ENCODE measurements around the gene COX14.
A peak's percentile ranks its signal among the peaks of the same experiment; 100 is the strongest.
"Not testable (repeated sequence)": the region's sequence is repeated elsewhere in the genome, so short reads cannot be mapped to it uniquely, and the experiment has no call there.

The COX14 gene

GRCh38 chr12:50077099-50077498, 34.9 kb upstream of the COX14 start:
- TF ChIP-seq, protein P1, sequence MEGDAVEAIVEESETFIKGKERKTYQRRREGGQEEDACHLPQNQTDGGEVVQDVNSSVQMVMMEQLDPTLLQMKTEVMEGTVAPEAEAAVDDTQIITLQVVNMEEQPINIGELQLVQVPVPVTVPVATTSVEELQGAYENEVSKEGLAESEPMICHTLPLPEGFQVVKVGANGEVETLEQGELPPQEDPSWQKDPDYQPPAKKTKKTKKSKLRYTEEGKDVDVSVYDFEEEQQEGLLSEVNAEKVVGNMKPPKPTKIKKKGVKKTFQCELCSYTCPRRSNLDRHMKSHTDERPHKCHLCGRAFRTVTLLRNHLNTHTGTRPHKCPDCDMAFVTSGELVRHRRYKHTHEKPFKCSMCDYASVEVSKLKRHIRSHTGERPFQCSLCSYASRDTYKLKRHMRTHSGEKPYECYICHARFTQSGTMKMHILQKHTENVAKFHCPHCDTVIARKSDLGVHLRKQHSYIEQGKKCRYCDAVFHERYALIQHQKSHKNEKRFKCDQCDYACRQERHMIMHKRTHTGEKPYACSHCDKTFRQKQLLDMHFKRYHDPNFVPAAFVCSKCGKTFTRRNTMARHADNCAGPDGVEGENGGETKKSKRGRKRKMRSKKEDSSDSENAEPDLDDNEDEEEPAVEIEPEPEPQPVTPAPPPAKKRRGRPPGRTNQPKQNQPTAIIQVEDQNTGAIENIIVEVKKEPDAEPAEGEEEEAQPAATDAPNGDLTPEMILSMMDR (IDR thresholded peaks at IDR 0.05; ENCODE audit: insufficient read depth, low read depth, low read length, missing control alignments): no peak
- no peak for DNase-seq (ENCODE audit: low read depth)
- no peak overlapping the region for H3K4me3 ChIP-seq (ENCODE audit: low read depth, low read length)

DNA sequence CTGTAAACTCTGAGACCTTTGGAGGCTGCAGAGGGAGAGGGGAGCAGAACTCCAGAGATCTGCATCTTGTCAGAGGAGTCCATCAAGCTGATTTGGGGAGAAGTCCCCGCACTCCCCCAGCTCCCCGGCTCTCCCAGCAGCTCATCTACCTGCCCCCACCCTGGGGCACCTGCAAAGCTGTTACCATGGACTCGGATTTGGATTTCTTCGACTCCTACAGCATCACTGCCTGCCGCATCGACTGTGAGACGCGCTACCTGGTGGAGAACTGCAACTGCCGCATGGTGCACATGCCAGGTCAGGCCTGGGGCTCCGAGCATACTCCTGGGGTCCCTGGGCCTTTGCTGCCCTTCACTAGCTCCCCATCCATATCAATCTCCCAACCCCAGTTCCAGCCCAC, 33.8 kb upstream of the COX14 start:
- no peak overlapping the region for H3K4me3 ChIP-seq (ENCODE audit: low read depth, low read length)
- no peak for DNase-seq (ENCODE audit: low read depth)
- TF ChIP-seq, protein P1 (IDR thresholded peaks at IDR 0.05; ENCODE audit: insufficient read depth, low read depth, low read length, missing control alignments): no peak

- TF ChIP-seq, protein P1 (IDR thresholded peaks at IDR 0.05; ENCODE audit: insufficient read depth, low read depth, low read length, missing control alignments): no peak
- H3K4me3 ChIP-seq (ENCODE audit: low read depth, low read length): no peak overlapping the region
- DNase-seq (ENCODE audit: low read depth): no peak
Measured at GRCh38 chr12:50079771-50080170, 32.3 kb upstream of the COX14 start.

DNA sequence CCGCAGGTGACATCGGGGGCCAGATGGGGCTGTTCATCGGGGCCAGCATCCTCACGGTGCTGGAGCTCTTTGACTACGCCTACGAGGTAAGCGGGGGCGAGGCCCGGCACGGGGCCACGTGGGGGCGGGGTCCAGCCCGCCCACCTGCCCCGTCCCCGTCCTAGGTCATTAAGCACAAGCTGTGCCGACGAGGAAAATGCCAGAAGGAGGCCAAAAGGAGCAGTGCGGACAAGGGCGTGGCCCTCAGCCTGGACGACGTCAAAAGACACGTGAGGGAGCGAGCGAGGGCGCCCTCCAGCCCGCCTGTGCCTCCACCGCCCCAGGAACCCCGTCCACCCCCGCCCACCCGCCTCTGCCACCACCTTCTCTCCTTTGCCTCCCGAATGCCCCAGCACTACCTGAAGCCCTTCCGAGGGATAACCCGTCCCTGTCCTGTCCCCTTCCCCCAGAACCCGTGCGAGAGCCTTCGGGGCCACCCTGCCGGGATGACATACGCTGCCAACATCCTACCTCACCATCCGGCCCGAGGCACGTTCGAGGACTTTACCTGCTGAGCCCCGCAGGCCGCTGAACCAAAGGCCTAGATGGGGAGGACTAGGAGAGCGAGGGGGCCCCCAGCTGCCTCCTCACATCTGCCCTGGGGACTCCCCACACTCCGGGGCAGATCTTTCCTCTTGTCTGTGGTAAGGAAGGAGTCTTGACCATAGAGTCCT, 30.8 kb upstream of the COX14 start:
- no peak overlapping the region for H3K4me3 ChIP-seq (ENCODE audit: low read depth, low read length)
- TF ChIP-seq, protein P1 (IDR thresholded peaks at IDR 0.05; ENCODE audit: insufficient read depth, low read depth, low read length, missing control alignments): no peak

GRCh38 chr12:50082644-50083043, 29.4 kb upstream of the COX14 start:
- no peak overlapping the region for H3K4me3 ChIP-seq (ENCODE audit: low read depth, low read length)
- no peak for DNase-seq (ENCODE audit: low read depth)
- TF ChIP-seq, protein P1 (IDR thresholded peaks at IDR 0.05; ENCODE audit: insufficient read depth, low read depth, low read length, missing control alignments): no peak

More for the DNA sequence above, 30.8 kb upstream of the COX14 start:
- no peak for DNase-seq (ENCODE audit: low read depth)

- no peak overlapping the region for H3K4me3 ChIP-seq (ENCODE audit: low read depth, low read length)
- no peak for DNase-seq (ENCODE audit: low read depth)
- TF ChIP-seq, protein P1 (IDR thresholded peaks at IDR 0.05; ENCODE audit: insufficient read depth, low read depth, low read length, missing control alignments): no peak
Measured at GRCh38 chr12:50083301-50083700, 28.7 kb upstream of the COX14 start.

- not testable (repeated sequence) for DNase-seq (ENCODE audit: low read depth)
- peak overlapping the region; percentile 89 for H3K4me3 ChIP-seq (ENCODE audit: low read depth, low read length)
Measured at GRCh38 chr12:50084409-50084774, 27.6 kb upstream of the COX14 start.

Measured in GM12865 (cell line).